Thymus (tissue), 11 donors: ENCODE data around the gene NAXD. TPM values are rescaled to one million over a fixed set of nuclear protein-coding genes. Genes with fewer than 3 reads are reported as not detected.

ENCODE experiments used
- DNase-seq, 9 donors: peaks; one replicate each; pipeline ENCODE4 v3.0.0-alpha.2; 2013; ENCODE audit warnings: low spot score in 9 of 9, low read depth in 6 of 9, missing footprints in 1 of 9
- H3K27ac ChIP-seq, 2 donors: one replicate each; pipeline ENCODE4 v1.5.1; 2013; ENCODE audit warnings: control low read depth in 1 of 2, low read depth in 1 of 2, low read length in 1 of 2, mild to moderate bottlenecking in 1 of 2, moderate library complexity in 1 of 2
- H3K27me3 ChIP-seq, 2 donors: one replicate each; pipeline ENCODE4 v1.5.1; 2013; ENCODE audit warnings: low read length in 1 of 2; ENCODE audit not compliant: control insufficient read depth in 2 of 2, insufficient read depth in 1 of 2
- H3K36me3 ChIP-seq, 2 donors: one replicate each; pipeline ENCODE4 v1.5.1; 2013; ENCODE audit warnings: low read length in 1 of 2, mild to moderate bottlenecking in 1 of 2, moderate library complexity in 1 of 2; ENCODE audit not compliant: control insufficient read depth in 2 of 2, insufficient read depth in 2 of 2
- H3K4me1 ChIP-seq, 2 donors: one replicate each; pipeline ENCODE4 v1.5.1; 2013; ENCODE audit warnings: low read length in 2 of 2; ENCODE audit not compliant: control insufficient read depth in 2 of 2, insufficient read depth in 2 of 2
- H3K4me3 ChIP-seq, 2 donors: one replicate each; pipeline ENCODE4 v1.5.1; 2013; ENCODE audit warnings: low read length in 2 of 2, control low read depth in 1 of 2, mild to moderate bottlenecking in 1 of 2
- H3K9me3 ChIP-seq, 2 donors: one replicate each; pipeline ENCODE4 v1.5.1; 2013; ENCODE audit warnings: low read length in 1 of 2, mild to moderate bottlenecking in 1 of 2; ENCODE audit not compliant: control insufficient read depth in 2 of 2, insufficient read depth in 1 of 2
- WGBS: extraction: QIAGEN DNeasy Blood & Tissue Kit; methylation state at CpG from one replicate; pipeline ENCODE4 v1.1.7; 2013; 5-methylcytosine and 5-hydroxymethylcytosine counted together
- polyA plus RNA-seq: library from polyadenylated mRNA; stranded (reverse); fragments of 200-250 nt; gene quantifications from one replicate; pipeline ENCODE4 v1.2.3, GENCODE V29; 2013
- total RNA-seq: library from RNA; stranded (reverse); fragments of 120-200 nt; gene quantifications from one replicate; pipeline ENCODE4 v1.2.4, GENCODE V29; 2013
- donor health status: healthy.

NAXD gene
- total and polyA plus RNA-seq, 2 donors, result 15.8 to 50.4 TPM

DNA sequence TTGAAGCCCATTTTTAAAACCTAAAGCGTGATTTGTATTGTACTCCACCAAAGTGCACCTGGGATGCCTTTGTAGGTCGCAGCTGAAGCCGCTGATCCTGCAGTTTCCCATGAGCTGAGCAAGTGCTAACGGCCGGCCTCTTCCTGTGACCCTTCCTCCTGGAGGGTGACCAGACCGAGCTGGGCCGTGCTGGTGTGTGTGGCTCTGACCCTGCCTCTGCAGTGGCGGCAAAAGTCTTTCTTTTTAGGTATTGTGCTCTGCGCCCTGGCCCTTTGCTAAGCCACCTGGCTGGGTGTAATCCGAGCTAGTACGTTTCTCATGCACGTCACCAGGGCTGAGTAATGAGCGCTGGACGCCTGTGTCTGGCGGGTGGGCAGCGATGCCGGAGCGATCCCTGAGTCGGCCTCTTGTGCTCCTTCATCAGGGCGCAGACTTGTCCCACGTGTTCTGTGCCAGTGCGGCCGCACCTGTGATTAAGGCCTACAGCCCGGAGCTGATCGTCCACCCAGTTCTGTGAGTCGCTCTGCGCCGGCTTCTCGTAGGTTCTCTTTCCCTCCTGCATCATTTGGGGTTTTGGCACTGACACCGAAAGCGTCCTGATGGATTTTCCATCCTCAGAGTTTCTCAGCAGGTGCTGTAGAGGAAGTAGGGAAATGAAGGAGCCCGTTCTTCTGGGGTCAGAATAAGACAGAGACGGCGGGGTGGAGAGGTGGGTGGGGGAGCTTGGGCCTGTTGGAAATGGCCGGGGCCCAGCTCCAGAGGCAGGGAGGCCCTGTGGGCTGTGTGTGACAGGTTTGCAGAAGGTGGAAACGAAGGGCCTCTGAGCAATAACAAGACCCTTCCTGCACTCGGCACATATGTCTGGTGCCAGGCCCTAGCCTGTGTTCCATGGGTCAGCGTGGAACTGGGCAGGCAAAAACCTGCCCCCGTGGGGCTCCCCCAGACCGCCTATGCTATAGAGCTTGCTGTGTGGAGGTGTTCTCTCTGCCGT, 9.7 kb downstream of the NAXD start:
- DNase-seq, result no peak
- H3K9me3 ChIP-seq, result no peaks in the 10 kb centered on the region
- H3K4me3 ChIP-seq, result no peak overlapping the region
- H3K36me3 ChIP-seq, result peaks cover 34 to 53% of the 10 kb centered on the region in 2 donors
- H3K4me1 ChIP-seq, result no peaks in the 10 kb centered on the region
- 92% methylated on average over 41 of the region's 41 CpGs for WGBS
- H3K27ac ChIP-seq, result no peak overlapping the region
- H3K27me3 ChIP-seq, result no peaks in the 10 kb centered on the region

DNA sequence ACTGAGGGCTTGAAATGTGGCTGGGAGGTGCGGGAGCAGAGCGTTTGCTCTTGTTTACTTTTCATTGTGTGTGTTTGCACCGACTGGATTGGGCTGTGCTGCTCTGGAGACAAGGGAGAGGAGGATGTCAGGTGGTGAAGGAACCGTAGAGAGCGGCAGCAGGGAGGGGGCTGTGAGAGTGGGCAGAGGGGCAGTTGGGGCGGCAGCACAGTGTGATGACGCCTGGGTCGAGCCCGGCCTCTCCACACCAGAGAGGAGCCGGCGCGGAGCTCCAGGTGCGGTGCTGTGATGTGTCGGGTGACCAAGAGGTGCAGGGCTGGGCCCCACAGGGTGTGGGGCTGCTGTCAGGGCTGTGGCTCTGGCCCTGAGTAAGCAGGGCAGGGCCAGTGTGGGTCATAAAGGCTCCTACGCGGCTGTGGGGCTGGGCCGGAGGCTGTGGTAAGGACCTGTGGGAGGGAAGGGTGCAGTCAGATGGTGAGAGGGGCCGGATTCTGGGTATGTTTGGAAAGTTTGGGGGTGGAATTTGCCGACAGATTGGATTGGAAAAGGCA, 10.5 kb downstream of the NAXD start:
- Histone ChIP-seq H3K4me1 (no peaks in the 10 kb centered on the region), H3K27me3 (no peaks in the 10 kb centered on the region), H3K9me3 (no peaks in the 10 kb centered on the region), H3K36me3 (peaks cover 34 to 57% of the 10 kb centered on the region in 2 donors), H3K4me3 (no peak overlapping the region), H3K27ac (no peak overlapping the region)
- 93% methylated on average over 19 of the region's 19 CpGs for WGBS
- no peak for DNase-seq

DNA sequence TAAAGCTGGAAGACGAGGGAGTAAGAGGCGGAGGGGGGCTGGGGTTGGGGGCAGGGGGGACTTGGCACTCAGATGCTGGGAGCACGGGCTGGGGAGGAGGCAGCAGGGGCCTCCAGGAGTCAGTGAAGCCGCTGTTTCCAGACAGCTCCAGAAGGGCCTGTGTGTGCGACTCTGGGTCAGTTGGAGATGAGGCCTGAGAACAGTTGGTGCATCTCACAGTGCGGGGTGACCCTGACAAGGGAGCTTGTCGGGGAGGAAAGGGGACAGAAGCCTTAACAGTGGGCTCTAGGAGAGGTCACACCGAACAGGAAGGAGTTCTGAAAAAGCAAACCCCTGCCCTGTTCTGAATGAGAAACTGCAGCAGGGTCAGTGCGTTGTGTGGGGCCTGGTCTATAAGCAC, 11.2 kb downstream of the NAXD start:
- Histone ChIP-seq H3K27me3 (no peaks in the 10 kb centered on the region), H3K4me1 (no peaks in the 10 kb centered on the region), H3K9me3 (no peaks in the 10 kb centered on the region), H3K27ac (no peak overlapping the region), H3K4me3 (no peak overlapping the region), H3K36me3 (peaks cover 36 to 57% of the 10 kb centered on the region in 2 donors)
- no peak for DNase-seq
- 99% methylated on average over 9 of the region's 9 CpGs for WGBS

DNA sequence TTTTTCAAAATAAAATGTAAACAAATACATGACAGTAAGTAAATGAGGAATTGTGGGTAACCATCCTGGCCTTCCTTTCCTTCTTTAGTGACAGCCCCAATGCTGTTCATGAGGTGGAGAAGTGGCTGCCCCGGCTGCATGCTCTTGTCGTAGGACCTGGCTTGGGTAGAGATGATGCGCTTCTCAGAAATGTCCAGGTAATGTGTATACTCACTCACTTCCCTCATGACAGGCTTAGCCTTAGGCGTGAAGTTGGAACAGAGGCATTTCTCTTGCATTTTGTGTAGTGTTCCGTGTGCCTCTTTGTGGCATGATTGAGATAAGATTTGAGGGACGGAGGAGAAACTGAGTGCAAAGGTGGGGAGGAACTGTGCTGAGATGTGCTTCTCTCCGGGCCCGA, 12.0 kb downstream of the NAXD start:
- no peak overlapping the region for H3K4me3 ChIP-seq
- H3K4me1 ChIP-seq, result no peaks in the 10 kb centered on the region
- H3K9me3 ChIP-seq, result no peaks in the 10 kb centered on the region
- no peak overlapping the region for H3K27ac ChIP-seq
- DNase-seq, result no peak
- no peaks in the 10 kb centered on the region for H3K27me3 ChIP-seq
- peaks cover 36 to 54% of the 10 kb centered on the region in 2 donors for H3K36me3 ChIP-seq
- WGBS, result 97% methylated on average over 8 of the region's 8 CpGs

DNA sequence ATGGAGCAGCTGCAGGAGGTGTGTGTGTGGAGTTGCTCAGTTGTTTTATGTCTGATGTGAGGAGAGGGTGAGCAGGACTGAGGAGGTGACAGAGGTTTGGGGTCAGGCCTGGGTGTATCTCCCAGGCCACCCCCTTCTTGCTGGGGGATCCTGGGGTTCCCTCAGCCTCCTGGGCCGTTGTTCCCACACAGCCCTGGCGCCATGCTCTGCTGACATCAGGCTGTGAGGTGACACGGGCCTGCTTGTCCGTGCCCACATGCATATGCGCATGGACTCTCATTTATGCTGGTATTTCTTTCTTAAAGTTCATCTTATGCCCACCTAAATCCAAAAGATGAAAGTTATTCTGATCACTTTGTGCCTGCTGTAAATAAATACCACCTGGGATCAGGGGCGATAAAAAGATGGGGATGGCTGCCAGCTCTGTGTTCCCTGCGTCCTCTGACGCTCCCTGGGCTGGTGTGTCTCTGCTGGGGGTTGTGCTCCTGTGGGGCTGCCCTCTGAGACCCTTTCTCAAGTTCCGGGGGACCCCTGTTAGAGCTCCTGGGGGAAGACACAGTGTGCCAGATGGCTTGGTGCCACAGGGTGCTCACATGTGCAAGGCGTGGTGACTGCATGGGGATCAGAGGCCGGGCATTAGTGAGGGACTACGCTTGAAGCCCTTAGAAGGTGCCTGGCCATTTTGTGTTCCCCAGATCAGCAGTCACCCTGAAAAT, 12.6 kb downstream of the NAXD start:
- Histone ChIP-seq H3K36me3 (peaks cover 34 to 48% of the 10 kb centered on the region in 2 donors), H3K9me3 (no peaks in the 10 kb centered on the region), H3K4me3 (no peak overlapping the region), H3K27ac (no peak overlapping the region), H3K4me1 (no peaks in the 10 kb centered on the region), H3K27me3 (no peaks in the 10 kb centered on the region)
- DNase-seq, result no peak
- WGBS, result 97% methylated on average over 12 of the region's 12 CpGs

DNA sequence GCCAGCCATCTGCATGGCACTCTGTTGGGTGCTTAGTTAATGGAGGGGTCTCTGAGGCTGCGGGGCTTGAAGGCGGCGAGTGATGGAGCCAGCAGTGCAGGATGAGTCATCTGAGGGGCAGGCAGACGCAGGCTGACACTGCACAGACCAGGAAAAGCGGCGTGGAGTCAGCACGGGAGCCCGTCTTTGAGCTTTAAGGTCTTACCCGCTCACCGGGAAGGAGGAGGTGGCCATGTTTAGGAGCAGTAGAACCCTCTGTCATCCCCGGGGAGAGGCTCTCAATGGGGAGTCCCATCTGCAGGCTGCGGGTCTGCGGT, 13.1 kb downstream of the NAXD start:
- no peak for DNase-seq
- Histone ChIP-seq H3K27me3 (no peaks in the 10 kb centered on the region), H3K4me3 (no peak overlapping the region), H3K9me3 (no peaks in the 10 kb centered on the region), H3K36me3 (peaks cover 29 to 43% of the 10 kb centered on the region in 2 donors), H3K4me1 (no peaks in the 10 kb centered on the region), H3K27ac (no peak overlapping the region)
- WGBS, result 97% methylated on average over 13 of the region's 13 CpGs

DNA sequence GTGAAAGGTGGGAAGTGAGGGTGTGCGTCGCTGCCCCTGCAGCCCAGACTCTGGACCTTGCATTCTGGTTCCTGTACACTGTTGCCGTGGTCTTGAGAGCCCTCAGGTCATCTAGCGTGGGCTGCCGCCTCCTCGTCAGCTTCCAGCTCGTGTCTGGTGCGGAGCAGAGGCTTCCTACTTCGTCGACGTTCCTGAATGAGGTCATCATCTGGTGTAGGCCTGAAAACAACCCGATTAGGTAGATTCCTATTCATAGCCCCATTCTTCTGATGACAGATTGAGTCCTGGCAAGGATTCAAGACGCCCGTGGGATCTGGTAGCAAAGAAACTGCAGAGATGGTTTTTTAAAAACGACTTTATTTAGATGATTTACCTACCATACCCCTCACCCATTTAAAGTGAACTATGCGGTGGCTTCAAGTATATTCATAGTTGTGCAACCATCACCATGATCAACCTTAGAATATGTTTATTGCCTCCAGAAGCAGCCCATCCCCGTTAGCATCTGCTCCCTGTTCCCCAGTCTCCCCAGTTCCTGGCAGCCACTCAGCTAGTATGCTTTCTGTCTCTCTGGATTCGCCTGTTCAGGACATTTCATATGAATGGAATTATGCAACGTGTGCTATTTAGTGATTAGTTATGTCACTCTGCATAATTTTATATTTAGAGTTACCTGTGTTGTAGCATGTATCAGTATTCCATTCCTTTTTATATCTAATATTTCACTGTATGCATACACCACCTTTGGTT, 13.8 kb downstream of the NAXD start:
- no peak overlapping the region for H3K27ac ChIP-seq
- H3K9me3 ChIP-seq, result no peaks in the 10 kb centered on the region
- no peak for DNase-seq
- WGBS, result 97% methylated on average over 19 of the region's 19 CpGs
- no peak overlapping the region for H3K4me3 ChIP-seq
- H3K27me3 ChIP-seq, result no peaks in the 10 kb centered on the region
- H3K36me3 ChIP-seq, result peaks cover 28 to 47% of the 10 kb centered on the region in 2 donors
- H3K4me1 ChIP-seq, result no peaks in the 10 kb centered on the region

DNA sequence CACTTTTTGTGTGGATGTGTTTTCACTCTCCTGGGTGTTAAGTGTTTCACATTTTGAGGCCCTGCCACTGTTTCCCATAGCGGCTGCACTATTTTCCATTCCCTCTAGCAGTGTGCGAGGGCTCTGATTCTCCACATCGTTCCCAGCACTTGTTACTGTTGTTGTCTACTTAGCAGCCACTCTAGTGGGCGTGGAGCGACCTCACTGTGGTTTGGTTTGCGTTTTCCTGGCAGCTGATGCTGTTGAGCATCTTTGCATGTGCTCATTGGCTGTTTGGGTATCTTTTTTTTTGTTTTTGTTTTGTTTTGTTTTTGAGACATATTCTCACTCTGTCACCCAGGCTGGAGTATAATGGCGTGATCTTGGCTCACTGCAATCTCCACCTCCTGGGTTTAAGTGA, 14.4 kb downstream of the NAXD start:
- Histone ChIP-seq H3K9me3 (no peaks in the 10 kb centered on the region), H3K27me3 (no peaks in the 10 kb centered on the region), H3K27ac (no peak overlapping the region), H3K36me3 (peaks cover 32 to 50% of the 10 kb centered on the region in 2 donors), H3K4me1 (no peaks in the 10 kb centered on the region), H3K4me3 (no peak overlapping the region)
- no peak for DNase-seq
- WGBS, result 92% methylated on average over 7 of the region's 7 CpGs
